BE2C (cell line): ENCODE measurements around the gene OTUD7B.

Experiments
- DNase-seq: peaks from one replicate; pipeline ENCODE4 v3.0.0-alpha.2; 2020
- H3K27me3 ChIP-seq: fragments of 250-450 bp; sonication (Bioruptor Pico); 2 replicates; pipeline ENCODE4 v1.5.1; 2020; ENCODE audit warnings: mild to moderate bottlenecking
- H3K36me3 ChIP-seq: fragments of 250-450 bp; sonication (Bioruptor Pico); 2 replicates; pipeline ENCODE4 v1.5.1; 2020; ENCODE audit warnings: mild to moderate bottlenecking
- H3K4me1 ChIP-seq: fragments of 250-450 bp; sonication (Bioruptor Pico); 2 replicates; pipeline ENCODE4 v1.5.1; 2020
- H3K4me3 ChIP-seq: 2 replicates; pipeline ENCODE4 v1.5.1; 2011; ENCODE audit warnings: low read depth, low read length
- H3K9me3 ChIP-seq: fragments of 250-450 bp; sonication (Bioruptor Pico); 2 replicates; pipeline ENCODE4 v1.5.1; 2020
- TF ChIP-seq, protein P1 (sequence below): IDR thresholded peaks from 2 replicates; pipeline ENCODE4 v1.5.1; 2012; ENCODE audit warnings: mild to moderate bottlenecking, low read depth, low read length

OTUD7B gene

DNA sequence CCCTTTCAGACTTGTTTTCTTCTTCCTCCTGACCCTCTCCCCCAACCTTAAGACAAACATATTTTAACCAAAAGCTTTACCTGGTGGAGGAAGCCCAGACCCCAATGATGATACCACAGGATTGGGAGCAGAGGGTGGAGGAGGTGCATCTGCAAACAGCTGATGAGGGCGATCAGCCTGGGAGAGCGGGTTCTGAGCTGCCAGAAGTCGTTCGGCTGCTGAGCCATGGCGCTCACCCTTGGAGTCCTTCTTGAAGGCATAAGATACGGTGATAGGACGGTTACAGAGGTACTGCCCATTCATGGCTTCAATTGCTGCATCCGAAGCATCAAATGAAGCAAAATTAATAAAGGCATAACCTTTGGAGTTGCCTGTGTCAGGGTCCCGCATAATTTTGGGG, 84.2 kb downstream of the OTUD7B start:
- peak overlapping the region; percentile 99 for H3K4me3 ChIP-seq
- H3K9me3 ChIP-seq, result no peaks in the 10 kb centered on the region
- H3K36me3 ChIP-seq, result peaks cover 44% of the 10 kb centered on the region
- no peak for DNase-seq
- TF ChIP-seq, protein P1, sequence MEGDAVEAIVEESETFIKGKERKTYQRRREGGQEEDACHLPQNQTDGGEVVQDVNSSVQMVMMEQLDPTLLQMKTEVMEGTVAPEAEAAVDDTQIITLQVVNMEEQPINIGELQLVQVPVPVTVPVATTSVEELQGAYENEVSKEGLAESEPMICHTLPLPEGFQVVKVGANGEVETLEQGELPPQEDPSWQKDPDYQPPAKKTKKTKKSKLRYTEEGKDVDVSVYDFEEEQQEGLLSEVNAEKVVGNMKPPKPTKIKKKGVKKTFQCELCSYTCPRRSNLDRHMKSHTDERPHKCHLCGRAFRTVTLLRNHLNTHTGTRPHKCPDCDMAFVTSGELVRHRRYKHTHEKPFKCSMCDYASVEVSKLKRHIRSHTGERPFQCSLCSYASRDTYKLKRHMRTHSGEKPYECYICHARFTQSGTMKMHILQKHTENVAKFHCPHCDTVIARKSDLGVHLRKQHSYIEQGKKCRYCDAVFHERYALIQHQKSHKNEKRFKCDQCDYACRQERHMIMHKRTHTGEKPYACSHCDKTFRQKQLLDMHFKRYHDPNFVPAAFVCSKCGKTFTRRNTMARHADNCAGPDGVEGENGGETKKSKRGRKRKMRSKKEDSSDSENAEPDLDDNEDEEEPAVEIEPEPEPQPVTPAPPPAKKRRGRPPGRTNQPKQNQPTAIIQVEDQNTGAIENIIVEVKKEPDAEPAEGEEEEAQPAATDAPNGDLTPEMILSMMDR, result no peak
- peaks cover 3% of the 10 kb centered on the region; the same call in 1 of the 2 replicates for H3K4me1 ChIP-seq
- H3K27me3 ChIP-seq, result no peaks in the 10 kb centered on the region

DNA sequence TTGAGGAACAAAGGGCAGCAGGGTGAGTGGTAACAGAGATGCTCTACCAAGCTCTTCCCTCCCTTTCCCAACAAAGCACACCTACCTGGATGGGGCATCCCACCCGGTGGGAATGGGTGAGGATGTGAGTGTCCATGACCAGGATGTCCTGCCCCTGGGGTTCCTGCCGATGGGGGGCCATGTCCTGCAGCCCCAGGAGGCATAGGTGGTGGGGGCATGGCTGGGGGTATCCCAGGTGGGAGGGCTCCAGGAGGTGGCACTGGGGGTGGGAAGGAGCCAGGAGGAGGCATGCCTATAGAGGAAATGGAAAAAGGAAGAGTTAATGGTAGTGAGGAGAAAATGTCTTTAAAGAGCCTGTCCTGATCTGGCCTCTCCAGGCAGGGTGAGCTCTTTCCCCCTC, 84.8 kb downstream of the OTUD7B start:
- Histone ChIP-seq H3K27me3 (no peaks in the 10 kb centered on the region), H3K36me3 (peaks cover 44% of the 10 kb centered on the region), H3K4me3 (no peak overlapping the region), H3K4me1 (peaks cover 3% of the 10 kb centered on the region; the same call in 1 of the 2 replicates), H3K9me3 (no peaks in the 10 kb centered on the region)
- TF ChIP-seq, protein P1, result no peak
- no peak for DNase-seq

DNA sequence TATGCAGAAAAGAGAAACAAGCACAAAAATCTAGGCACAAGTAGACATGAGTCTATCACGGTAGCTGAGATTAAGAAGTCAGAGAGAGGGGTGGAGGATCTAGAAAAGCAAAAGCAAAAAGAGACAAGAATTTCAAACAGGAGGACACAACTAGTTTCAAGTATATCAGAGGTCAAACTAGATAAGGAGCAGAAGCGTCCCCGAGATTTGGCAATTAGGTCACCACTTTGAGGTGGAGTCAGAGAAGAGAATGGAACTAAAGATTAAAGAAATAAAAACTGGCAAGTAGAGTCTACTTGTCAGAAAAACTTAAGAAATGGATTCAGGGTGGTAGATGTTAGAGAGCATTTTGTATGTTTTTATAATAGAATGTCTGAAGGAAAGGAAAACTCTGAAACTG, 85.2 kb downstream of the OTUD7B start:
- TF ChIP-seq, protein P1, result no peak
- DNase-seq, result no peak
- Histone ChIP-seq H3K4me1 (peaks cover 3% of the 10 kb centered on the region; the same call in 1 of the 2 replicates), H3K9me3 (no peaks in the 10 kb centered on the region), H3K4me3 (no peak overlapping the region), H3K27me3 (no peaks in the 10 kb centered on the region), H3K36me3 (peaks cover 44% of the 10 kb centered on the region)

DNA sequence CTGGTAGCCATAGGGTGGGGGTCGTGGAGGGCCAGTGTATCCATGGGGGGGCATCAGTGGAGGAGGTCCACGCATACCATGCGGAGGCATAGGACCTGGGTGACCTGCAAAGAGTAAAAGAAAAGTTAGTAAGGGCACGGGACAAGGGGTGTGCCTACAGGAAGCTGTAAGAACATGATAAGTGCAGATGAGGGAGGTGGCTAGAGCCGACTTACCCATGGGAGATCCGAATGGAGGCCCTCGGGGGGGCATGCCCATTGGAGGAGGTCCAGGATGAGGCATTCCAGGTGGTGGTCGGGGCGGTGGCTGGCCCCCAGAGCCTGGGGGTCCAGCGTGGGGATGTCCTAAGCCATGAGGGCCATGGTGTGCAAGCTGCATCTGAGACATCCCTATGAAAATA, 86.9 kb downstream of the OTUD7B start:
- Histone ChIP-seq H3K36me3 (peaks cover 44% of the 10 kb centered on the region), H3K4me1 (peaks cover 2% of the 10 kb centered on the region; the same call in 1 of the 2 replicates)

DNA sequence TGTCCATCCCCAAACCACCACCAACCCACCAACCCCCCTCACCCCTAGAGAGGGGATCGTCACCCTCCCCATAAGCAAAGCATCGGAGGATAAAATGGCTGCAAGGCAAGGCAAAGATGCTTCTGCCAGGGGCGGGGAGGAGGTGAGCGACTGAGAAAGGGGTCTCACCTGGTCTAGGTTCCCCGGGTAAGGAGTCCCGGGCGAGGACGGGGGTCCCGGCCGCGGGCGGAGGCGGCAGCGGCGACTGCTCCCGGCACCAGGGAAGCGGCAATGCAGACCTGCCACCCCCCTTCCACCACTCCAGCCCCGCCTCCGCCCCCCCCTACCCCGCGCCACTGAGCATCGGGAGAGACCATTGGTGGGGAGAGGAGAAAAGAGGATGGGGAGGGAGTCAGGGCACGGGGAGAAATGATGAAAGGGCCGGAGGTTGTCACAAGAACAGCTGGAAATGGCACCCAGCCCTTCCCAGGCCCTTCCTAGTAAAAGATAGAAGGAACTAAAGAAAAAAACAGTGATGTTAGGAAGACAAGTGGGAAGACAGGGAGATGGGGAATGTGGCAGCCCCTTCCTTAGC, 92.9 kb downstream of the OTUD7B start, which contains the start of gene SV2A:
Gene SV2A, minus strand, starts transcription at position 274 of the 574 bp plus-strand sequence. CDS start 4,004 bp downstream, outside the sequence.
- peak within 1 kb of the TSS; percentile 98 for H3K4me3 ChIP-seq
- no peaks in the 10 kb centered on the region for H3K27me3 ChIP-seq
- TF ChIP-seq, protein P1, result no peak
- H3K36me3 ChIP-seq, result peaks cover 10% of the 10 kb centered on the region
- DNase-seq, result peak; percentile 82
- peaks cover 8% of the 10 kb centered on the region for H3K4me1 ChIP-seq
- no peaks in the 10 kb centered on the region for H3K9me3 ChIP-seq

More for the DNA sequence above, 86.9 kb downstream of the OTUD7B start:
- Histone ChIP-seq H3K27me3 (no peaks in the 10 kb centered on the region), H3K9me3 (no peaks in the 10 kb centered on the region), H3K4me3 (no peak overlapping the region)
- no peak for DNase-seq
- TF ChIP-seq, protein P1, result no peak

DNA sequence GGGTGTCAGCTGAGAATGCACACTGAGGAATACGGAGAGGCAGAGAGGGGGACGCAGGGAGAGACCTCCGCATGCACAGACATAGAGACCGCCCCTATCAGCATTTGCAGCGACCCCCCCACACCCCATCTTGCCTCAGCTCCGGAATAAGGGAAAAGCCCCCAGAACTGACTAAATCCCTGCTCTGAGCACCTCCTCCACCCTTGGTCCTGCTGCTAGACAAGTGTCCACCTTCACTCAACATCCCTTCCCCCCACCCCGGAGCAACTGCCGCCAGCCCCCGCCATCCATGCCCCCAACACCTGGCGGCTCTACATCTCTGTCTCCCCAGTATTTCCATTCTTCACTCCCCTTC, 93.7 kb downstream of the OTUD7B start:
- Histone ChIP-seq H3K9me3 (no peaks in the 10 kb centered on the region), H3K27me3 (no peaks in the 10 kb centered on the region), H3K4me3 (peak overlapping the region; percentile 98), H3K36me3 (peaks cover 8% of the 10 kb centered on the region; the same call in 1 of the 2 replicates), H3K4me1 (peaks cover 8% of the 10 kb centered on the region)
- DNase-seq, result no peak
- TF ChIP-seq, protein P1, result no peak
